ENCODE data around the gene STAC3. TPM values are rescaled to one million over a fixed set of nuclear protein-coding genes. Genes with fewer than 3 reads are reported as not detected.

The STAC3 gene
- total RNA-seq, 1 experiment from 2014 or later, result 3.3 TPM

- TF ChIP-seq FOXP1 (CRISPR knock-in tag; IDR thresholded peaks at IDR 0.05; ENCODE audit: borderline replicate concordance) (no peak), STAT6 (CRISPR knock-in tag; conservative IDR thresholded peaks at IDR 0.05; ENCODE audit: low read depth) (no peak)
- TF ChIP-seq, protein P1, sequence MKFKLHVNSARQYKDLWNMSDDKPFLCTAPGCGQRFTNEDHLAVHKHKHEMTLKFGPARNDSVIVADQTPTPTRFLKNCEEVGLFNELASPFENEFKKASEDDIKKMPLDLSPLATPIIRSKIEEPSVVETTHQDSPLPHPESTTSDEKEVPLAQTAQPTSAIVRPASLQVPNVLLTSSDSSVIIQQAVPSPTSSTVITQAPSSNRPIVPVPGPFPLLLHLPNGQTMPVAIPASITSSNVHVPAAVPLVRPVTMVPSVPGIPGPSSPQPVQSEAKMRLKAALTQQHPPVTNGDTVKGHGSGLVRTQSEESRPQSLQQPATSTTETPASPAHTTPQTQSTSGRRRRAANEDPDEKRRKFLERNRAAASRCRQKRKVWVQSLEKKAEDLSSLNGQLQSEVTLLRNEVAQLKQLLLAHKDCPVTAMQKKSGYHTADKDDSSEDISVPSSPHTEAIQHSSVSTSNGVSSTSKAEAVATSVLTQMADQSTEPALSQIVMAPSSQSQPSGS (CRISPR knock-in tag; IDR thresholded peaks at IDR 0.05; ENCODE audit: borderline replicate concordance, low read depth), result no peak
Observed at GRCh38 chr12:57266681-57267080, 15.7 kb upstream of the STAC3 start (continued).

GRCh38 chr12:57263096-57263495 is 12.1 kb upstream of the STAC3 start:
- no peak for ATAC-seq
- Mint-ChIP-seq H3K9me3 (no peaks in the 10 kb centered on the region), H3K27me3 (ENCODE audit: low read depth) (no peaks in the 10 kb centered on the region), H3K4me1 (peaks cover 12% of the 10 kb centered on the region), H3K27ac (no peak overlapping the region), H3K36me3 (peaks cover 17% of the 10 kb centered on the region), H3K4me3 (no peak overlapping the region)
- DNase-seq (ENCODE audit: low spot score), result no peak
- POLR2A ChIA-PET, result no interaction called here
- TF ChIP-seq, protein P2, sequence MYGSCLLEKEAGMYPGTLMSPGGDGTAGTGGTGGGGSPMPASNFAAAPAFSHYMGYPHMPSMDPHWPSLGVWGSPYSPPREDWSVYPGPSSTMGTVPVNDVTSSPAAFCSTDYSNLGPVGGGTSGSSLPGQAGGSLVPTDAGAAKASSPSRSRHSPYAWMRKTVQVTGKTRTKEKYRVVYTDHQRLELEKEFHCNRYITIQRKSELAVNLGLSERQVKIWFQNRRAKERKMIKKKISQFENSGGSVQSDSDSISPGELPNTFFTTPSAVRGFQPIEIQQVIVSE (CRISPR knock-in tag; IDR thresholded peaks at IDR 0.05; ENCODE audit: borderline replicate concordance), result no peak
- TF ChIP-seq IRF2 (CRISPR knock-in tag; IDR thresholded peaks at IDR 0.05; ENCODE audit: borderline replicate concordance, low read depth) (no peak), SMAD4 (CRISPR knock-in tag; IDR thresholded peaks at IDR 0.05) (no peak), STAT6 (CRISPR knock-in tag; conservative IDR thresholded peaks at IDR 0.05; ENCODE audit: low read depth) (no peak), MYBL2 (CRISPR knock-in tag; IDR thresholded peaks at IDR 0.05) (no peak), NFE2L1 (CRISPR knock-in tag; IDR thresholded peaks at IDR 0.05) (no peak), ZSCAN18 (CRISPR knock-in tag; IDR thresholded peaks at IDR 0.05) (no peak), E2F4 (CRISPR knock-in tag; IDR thresholded peaks at IDR 0.05; ENCODE audit: borderline replicate concordance, low read depth) (no peak), HMGA2 (CRISPR knock-in tag; IDR thresholded peaks at IDR 0.05) (no peak), ATF3 (CRISPR knock-in tag; conservative IDR thresholded peaks at IDR 0.05) (no peak), ZNF416 (CRISPR knock-in tag; IDR thresholded peaks at IDR 0.05) (no peak), ZNF317 (CRISPR knock-in tag; IDR thresholded peaks at IDR 0.05; ENCODE audit: borderline replicate concordance, low read depth) (no peak)
- TF ChIP-seq, protein P3, sequence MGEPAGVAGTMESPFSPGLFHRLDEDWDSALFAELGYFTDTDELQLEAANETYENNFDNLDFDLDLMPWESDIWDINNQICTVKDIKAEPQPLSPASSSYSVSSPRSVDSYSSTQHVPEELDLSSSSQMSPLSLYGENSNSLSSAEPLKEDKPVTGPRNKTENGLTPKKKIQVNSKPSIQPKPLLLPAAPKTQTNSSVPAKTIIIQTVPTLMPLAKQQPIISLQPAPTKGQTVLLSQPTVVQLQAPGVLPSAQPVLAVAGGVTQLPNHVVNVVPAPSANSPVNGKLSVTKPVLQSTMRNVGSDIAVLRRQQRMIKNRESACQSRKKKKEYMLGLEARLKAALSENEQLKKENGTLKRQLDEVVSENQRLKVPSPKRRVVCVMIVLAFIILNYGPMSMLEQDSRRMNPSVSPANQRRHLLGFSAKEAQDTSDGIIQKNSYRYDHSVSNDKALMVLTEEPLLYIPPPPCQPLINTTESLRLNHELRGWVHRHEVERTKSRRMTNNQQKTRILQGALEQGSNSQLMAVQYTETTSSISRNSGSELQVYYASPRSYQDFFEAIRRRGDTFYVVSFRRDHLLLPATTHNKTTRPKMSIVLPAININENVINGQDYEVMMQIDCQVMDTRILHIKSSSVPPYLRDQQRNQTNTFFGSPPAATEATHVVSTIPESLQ (CRISPR knock-in tag; IDR thresholded peaks at IDR 0.05), result no peak
- TF ChIP-seq, protein P1 (CRISPR knock-in tag; IDR thresholded peaks at IDR 0.05; ENCODE audit: borderline replicate concordance, low read depth), result no peak
- TF ChIP-seq, protein P4, sequence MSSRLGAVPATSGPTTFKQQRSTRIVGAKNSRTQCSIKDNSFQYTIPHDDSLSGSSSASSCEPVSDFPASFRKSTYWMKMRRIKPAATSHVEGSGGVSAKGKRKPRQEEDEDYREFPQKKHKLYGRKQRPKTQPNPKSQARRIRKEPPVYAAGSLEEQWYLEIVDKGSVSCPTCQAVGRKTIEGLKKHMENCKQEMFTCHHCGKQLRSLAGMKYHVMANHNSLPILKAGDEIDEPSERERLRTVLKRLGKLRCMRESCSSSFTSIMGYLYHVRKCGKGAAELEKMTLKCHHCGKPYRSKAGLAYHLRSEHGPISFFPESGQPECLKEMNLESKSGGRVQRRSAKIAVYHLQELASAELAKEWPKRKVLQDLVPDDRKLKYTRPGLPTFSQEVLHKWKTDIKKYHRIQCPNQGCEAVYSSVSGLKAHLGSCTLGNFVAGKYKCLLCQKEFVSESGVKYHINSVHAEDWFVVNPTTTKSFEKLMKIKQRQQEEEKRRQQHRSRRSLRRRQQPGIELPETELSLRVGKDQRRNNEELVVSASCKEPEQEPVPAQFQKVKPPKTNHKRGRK (CRISPR knock-in tag; IDR thresholded peaks at IDR 0.05; ENCODE audit: borderline replicate concordance), result no peak
- CTCF ChIA-PET, result interaction anchor here (0.9 to 4.6 kb wide), 5 partner anchors 12 to 190 kb away, joined by 3 to 22 read pairs (median 3); partner anchors contain the start of gene STAC3
